Endometrium (tissue), 2 donors: ENCODE data around the gene FOLR1.

Experiments used
- FAIRE-seq: peaks from 2 replicates; lab custom pipeline; 2012; peaks lifted over from hg19 to GRCh38; lab: Jason Lieb, UNC
- donor health status: control.
- donor health status: control.

FOLR1 gene

DNA sequence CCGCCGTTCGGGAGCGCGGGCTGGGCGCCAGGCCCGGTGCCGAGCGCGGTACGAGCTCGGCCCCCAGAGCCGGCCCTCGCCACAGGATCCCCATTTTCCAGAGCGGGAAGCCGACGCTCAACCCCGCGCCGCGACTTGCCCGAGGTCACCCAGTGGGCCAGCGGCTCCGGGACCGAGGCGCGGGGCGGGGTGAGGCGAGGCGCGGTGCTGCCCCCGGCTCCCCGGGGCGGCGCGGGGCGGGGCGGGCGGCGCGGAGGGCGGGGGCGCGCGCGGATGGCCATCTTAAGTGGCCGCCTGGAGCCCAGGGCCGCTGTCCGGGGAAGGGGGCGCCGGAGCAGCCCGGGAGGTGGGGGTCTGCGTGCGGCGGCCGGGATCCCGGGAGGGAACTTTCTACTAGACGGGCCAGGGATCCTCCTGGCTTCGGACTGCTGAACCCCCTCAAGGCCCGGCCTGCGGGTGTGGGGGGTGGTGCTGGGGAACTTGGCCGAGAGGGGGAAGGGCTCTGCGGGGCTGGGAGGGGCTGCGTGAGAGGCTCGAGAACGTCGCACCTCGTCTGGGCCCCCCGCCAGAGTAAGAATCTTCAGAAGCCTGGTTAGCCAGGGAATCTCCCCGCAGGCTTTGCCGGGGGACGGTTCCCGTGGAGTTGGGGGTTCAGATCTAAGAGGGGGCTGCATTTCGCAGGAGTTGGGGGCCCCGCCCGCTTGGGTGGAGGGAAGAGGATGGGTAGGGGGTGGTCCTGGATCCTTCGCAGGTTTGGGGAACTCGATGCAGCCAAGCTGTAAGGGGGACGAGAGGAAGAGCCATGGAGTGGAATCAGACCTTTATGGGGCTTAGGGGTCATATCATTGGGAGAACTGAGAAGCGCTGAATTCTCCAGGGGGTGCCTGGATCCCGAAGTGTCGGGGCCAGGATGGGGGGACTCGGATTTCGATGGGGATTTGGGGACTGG lies 31.9 kb downstream of the FOLR1 start:
- no peak for FAIRE-seq

DNA sequence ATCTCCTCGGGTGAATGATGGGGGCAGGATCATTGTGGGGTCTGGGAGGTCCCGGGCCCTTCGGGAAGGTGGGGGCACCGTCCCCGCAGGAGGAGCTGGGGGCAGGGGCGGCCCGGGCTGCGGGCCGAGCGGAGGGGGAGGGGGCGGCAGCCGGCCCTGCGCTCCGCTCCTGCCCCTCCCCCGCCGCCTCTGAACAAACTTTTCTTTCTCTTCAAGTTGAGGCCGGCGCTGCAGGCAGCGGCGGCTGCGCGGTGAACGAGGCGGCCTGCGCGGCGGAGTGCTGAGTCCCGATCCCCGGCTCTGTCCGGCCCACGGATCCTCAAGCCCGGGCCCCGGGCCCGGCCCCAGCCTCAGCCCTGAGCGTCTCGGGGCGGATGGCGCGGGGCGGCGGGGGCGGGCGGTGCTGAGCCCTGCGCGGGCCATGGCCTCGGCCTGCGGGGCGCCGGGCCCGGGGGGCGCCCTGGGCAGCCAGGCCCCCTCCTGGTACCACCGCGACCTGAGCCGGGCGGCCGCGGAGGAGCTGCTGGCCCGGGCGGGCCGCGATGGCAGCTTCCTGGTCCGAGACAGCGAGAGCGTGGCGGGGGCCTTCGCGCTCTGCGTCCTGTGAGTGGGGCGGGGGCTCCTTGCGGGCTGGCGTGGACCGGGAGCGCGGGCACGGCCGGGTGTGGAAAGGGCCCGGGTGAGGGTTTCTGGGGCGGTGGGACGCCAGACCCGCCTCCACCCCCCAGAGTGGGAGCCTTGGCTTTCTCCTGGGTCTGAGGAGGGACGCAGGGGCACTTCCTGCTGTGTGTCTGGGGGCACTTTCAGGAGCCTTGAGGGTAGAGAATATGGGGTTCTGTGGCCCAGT lies 32.8 kb downstream of the FOLR1 start, which contains the start of gene INPPL1:
TSS of gene INPPL1 (plus strand) at position 204 of the 847 bp plus-strand sequence. CDS start at position 422, 218 bp downstream.
- no peak for FAIRE-seq

DNA sequence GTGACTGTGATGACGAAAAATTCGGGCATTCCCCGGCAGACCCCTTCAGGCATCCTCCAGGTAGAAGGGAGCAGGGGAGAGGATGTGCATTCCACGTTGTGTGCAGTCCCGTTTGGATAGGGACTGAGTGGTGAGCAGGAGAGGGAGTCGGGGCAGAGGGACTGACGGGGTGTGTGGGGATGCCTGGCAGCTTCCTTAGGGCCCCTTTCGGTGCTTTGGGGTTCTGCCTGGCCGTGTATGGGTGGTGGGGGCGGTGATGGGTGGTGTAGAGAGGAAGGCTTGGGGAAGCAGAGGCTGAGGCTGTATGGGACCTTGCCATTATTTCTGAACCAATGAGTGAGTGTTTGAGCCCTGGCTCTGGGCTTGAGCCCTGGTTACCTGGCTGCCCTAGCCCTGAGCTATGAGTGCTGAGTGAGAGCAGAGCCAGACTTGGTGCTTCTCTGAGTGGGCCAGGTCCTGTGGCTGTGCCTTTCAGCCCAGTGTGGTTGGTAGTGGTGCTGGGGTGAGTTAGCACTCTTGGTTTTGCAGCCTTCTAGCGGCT lies 33.5 kb downstream of the FOLR1 start:
- no peak for FAIRE-seq

DNA sequence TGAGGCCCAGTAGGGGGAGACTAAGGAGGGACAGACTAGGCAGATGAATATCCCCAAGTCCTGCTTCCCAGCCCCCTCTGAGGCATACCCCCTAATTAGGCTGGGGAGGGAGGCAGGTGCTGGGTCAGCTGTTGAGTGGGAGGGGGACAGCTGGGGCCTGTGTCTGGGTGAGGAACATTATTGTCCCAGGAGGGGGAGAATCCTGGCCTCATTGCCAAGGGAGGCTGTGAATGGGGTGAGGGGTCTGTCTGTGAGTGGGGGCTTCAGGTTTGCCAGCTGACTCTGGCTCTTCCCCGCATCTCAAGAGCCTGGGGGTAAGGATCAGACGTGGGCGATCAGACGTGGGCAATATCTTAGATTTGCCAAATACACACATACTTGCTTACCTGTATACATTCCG lies 34.8 kb downstream of the FOLR1 start:
- no peak for FAIRE-seq

DNA sequence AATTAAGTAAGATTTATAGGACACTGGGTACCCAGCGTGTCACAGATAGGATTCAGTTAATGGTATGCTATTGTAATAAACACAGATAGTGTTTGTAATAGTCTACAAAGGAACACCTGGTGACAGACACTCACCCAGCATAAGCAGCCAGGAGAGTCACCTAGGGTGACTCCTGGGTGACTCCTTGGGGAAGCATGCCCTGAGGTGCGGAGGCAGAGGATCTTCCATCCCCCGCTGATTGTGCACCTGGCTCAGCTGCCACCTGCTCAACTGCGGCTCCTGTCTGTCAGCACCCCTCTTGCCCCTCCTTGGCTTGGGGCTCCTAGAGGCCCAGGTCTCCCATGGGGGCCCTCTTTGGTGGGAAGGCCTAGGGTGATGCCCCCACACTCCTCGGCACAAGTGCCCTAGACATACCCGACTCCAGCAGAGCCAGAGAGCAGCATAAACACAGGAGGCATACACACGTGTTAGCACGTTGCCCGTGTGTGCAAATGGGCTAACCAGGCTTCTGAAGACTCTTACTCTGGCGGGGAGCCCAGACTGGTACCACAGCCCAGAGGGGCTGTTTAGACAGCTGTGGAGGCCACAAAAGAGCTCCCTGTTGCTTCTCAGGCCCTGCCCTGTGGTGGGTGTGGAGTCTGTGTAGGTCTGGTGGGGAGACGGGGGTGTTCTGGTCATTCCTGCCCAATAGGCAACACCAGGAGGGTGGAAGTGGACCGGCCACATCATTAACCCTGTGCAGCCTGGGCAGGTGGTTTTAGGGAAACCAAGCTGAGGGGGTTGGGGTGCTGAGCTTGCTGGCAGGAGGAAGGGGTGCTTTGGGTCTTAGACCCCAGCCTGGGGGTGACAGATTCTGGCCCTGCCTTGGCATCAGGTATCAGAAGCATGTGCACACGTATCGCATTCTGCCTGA lies 35.6 kb downstream of the FOLR1 start:
- FAIRE-seq = no peak

DNA sequence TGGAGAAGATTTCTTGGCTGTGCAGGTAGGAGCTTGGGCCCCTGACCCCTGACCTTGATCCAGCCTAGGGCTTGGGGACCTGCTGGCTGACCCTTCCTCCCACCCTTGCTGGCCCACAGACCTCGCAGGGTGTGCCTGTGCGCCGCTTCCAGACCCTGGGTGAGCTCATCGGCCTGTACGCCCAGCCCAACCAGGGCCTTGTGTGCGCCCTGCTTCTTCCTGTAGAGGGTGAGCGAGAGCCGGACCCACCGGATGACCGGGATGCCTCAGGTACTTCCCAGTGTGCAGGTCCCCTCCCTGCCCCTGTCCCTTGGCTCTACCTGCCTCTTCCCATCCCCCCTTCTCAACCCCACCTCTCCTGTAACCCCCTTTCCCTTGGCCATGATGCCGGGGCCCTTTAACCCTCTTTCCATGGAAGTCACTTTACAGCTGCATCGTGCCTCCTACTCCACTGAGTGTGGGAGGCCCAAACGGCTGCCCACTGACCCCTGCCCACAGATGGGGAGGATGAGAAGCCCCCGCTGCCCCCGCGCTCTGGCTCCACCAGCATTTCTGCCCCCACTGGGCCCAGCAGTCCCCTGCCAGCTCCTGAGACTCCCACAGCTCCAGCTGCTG lies 36.4 kb downstream of the FOLR1 start:
- FAIRE-seq = no peak

DNA sequence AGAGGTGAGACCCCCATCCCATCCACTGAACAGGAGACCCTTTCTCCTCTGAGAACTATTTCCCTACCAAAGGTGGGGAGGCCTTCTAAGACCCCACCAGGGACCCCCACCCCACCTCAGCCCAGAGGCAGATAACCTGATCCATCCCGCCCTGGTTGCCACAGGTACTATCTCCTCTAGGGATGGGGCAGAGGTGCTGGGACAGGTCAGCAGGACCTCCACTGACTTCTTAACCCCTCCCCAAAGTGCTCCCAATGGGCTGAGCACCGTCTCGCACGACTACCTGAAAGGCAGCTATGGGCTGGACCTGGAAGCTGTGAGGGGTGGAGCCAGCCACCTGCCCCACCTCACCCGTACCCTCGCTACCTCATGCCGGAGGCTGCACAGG lies 36.9 kb downstream of the FOLR1 start:
- FAIRE-seq = no peak

DNA sequence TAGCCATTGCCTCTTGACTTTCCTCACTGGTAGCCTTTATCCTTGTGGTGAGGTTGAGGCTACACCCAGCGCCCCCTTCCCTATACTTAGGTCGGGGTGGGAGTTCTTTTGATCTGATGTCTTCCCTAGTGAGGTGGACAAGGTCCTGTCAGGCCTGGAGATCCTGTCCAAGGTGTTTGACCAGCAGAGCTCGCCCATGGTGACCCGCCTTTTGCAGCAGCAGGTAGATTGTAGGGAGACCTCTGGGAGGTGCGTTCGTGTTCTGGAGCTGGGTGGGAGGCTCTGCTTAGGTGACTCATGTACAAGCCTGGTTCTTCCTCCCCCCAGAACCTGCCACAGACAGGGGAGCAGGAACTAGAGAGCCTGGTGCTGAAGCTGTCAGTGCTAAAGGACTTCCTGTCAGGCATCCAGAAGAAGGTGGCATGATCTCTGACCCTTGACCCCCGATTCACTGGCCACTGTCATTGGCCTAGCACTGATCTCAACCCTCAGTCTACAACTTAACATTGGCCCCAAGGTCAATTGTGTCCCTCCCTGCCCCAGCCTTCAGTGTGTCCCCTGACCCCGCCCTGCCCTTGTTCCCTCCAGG lies 37.5 kb downstream of the FOLR1 start:
- FAIRE-seq = no peak

DNA sequence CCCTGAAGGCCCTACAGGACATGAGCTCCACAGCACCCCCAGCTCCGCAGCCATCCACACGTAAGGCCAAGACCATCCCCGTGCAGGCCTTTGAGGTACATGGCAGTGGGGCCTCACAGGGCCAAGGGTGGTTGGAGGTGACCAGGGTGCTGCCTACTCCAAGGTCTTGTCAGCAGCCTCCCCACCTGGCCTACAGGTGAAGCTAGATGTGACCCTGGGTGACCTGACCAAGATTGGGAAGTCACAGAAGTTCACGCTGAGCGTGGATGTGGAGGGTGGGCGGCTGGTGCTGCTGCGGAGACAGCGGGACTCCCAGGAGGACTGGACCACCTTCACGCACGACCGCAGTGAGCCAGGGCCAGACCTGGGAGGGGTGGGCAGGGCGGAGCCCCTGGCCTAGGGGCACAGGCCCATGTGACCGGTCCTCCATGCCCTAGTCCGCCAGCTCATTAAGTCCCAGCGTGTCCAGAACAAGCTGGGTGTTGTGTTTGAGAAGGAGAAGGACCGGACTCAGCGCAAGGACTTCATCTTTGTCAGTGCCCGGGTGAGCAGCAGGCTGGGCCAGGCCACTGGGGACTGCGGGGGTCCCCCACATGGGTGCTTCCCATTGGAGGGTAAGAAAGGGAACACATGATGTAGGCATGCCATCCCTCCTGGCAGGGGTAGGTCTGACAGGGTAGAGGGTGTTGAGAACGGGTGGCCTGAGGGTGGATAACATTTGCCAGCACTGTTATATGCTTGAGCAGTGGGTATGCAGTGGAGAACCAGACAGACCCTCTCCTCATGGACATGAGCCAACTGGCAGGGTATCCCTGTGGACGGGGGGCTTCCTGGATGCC lies 38.2 kb downstream of the FOLR1 start:
- no peak for FAIRE-seq

DNA sequence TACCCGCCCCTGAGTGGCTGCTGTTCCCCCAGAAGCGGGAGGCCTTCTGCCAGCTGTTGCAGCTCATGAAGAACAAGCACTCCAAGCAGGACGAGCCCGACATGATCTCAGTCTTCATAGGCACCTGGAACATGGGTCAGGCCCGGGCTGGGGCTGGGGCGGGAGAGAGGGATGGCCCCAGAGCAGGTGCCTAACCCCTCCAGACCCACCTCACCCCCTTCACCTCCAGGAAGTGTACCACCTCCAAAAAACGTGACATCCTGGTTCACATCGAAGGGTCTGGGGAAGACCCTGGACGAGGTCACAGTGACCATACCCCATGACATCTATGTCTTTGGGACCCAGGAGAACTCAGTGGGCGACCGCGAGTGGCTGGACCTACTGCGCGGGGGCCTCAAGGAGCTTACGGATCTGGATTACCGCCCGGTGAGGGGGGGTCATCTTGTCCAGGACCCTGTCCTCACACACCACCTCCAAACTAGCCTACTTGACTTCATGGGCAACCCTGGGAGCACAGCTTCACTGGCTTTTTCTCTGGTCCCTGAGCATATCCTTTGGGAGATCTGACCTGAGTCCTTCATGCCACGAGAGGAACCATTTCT lies 38.9 kb downstream of the FOLR1 start:
- FAIRE-seq = no peak

DNA sequence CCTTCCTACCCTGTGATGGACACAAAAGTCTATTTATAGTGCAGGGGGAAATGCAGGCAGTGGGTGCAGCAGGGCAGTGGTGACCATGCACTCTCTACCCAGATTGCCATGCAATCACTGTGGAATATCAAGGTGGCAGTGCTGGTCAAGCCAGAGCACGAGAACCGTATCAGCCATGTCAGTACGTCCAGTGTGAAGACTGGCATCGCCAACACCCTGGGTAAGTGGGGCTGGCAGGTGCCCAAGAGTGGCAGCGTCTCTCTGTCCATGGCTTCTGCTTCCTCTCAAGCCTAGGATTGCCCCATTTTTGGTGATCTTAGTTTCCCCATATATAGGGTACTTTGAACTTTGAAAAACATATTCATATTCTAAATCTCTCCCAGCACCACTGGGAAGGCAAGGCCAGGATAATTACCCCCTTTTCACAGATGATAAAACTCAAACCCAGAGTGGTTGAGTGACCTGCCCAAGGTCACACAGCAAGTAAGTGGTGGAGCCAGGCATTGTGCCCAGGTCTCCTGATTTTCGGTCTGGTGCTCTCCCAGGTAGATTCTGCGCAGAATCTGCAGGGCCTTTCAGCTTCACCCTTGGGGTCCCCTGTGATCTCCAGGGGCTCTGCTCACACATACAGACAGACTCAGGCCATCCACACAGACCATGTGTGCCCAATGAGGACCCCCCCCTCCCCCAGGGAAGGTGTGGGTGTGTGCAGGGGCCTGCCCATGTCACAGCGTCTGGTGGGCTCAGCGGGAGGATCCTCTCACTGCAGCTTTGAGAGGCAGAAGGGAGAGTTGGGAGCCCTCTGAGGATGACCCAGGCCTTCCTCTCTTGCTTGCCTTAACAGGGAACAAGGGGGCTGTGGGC lies 39.7 kb downstream of the FOLR1 start:
- FAIRE-seq = no peak

DNA sequence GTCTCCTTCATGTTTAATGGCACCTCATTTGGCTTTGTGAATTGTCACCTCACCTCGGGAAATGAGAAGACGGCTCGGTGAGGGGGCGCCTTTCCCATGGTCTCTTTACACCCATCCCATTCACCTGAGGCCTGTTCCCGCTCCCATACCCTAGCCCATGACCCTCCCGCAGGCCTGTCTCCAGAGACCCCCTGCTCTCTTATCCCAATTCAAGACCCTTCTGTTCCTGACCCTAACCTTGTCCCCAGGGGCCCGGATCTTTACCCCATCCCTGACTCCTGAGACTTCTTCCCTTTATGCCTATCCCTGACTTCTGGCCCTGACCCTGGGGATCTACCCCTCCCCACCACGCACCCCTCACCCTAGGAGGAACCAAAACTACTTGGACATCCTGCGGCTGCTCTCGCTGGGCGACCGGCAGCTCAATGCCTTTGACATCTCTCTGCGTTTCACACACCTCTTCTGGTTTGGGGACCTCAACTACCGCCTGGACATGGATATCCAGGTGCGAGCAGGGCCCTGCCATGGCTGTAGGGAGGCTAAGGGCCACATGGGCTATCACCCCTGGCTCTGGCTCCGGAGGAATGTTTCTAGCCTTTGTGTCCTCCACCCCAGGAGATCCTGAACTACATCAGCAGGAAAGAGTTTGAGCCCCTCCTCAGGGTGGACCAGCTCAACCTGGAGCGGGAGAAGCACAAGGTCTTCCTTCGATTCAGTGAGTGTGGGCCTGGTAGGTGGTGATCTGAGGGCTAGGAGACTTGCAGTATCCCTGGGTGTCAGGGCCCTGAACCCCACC lies 40.5 kb downstream of the FOLR1 start:
- no peak for FAIRE-seq

DNA sequence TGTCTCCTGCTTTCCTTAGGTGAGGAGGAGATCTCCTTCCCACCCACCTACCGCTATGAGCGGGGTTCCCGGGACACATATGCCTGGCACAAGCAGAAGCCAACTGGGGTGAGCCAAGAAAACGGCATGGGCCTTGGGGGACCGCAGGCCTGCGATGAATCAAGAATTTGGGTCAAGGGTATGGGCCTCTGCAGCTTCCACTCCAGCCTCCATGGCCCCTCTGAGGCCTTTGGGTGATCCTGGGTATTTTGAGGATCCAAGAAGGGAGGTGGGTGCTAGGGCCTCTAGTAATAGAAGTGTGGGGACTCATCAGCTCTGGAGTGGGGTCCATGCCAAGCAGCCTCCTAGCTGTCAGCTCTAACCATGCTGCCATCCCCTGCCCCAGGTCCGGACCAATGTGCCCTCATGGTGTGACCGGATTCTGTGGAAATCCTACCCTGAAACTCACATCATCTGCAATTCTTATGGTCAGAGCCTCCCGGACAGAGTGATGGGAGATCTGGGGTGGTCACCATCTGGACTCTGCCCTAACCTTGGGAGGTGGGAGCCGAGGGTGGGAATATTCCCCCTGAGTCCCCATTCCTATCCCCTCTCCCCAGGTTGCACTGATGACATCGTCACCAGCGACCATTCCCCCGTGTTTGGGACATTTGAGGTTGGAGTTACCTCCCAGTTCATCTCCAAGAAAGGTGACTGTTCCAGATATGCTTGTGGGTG lies 41.3 kb downstream of the FOLR1 start:
- no peak for FAIRE-seq

DNA sequence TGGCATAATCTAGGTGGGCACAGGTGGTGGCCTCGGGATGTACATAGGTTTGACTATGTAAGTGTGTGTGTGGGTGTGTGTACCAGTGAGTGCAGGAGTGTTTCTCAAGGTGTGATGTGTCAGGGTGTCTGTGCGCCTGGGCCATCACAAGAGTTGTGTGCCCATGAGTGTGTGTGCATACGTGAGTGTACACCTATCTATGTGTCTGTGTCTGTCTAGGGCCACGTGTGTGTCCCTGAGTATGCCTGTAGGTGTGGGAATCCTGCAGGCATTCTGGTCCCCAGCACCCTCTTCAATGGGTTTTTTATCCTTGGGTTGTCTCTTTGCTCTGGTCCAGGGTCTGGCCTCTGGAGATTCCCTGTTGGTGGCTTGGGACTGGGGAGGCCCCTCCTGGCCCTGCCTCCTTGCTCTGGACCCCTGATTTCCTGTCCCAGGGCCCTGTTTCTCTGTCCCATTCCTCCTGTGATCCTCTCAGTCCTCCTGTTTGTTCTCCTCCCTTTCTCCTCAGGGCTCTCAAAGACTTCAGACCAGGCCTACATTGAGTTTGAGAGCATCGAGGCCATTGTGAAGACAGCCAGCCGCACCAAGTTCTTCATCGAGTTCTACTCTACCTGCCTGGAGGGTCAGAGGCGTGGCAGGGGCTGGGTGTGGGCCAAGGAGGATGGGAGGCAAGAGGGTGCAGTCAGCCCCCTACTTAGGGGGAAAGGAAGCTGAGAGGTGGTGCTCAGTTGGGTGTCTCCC lies 42.0 kb downstream of the FOLR1 start:
- FAIRE-seq = no peak

DNA sequence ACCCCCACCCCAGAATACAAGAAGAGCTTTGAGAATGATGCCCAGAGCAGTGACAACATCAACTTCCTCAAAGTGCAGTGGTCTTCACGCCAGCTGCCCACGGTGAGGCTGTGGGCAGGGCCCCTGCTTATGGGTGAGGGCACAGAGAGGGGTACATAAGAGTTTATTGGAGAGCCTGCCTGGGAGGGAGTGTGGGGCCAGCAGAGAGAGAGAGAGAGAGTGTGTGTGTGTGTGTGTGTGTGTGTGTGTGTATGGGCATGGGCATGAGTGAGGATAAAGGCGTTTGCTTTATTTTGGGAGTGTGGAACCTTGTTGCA lies 42.5 kb downstream of the FOLR1 start:
- FAIRE-seq = no peak

DNA sequence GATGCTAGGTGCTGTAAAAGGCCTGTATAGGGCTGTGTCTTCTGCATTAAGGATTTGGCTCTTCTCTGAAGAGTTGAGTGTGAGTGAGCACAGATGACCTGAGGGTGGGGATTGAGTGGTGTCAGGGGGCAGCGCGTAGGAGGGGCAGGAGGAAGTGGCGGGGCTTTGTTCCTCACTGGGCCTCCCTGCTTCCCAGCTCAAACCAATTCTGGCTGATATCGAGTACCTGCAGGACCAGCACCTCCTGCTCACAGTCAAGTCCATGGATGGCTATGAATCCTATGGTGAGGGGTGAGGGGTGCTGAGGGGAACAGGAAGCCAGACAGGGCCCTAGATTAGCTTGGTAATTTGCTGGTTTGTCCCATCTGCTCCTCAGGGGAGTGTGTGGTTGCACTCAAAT lies 43.0 kb downstream of the FOLR1 start:
- FAIRE-seq = no peak
